Measurements from ENCODE around the gene LRMDA. TPM values are rescaled to one million over a fixed set of nuclear protein-coding genes. Genes with fewer than 3 reads are reported as not detected.

LRMDA gene
- total RNA-seq, 4 donors from 2014 or later: 12.0 to 15.9 (median 13.9) TPM

- TF ChIP-seq CTCF (IDR thresholded peaks at IDR 0.05): no peak
- ATAC-seq (ENCODE audit: low FRiP score): no peak
- no peak for DNase-seq (ENCODE audit: low spot score)
Measured at GRCh38 chr10:76453997-76454396, 1022.6 kb downstream of the LRMDA start.

- no peak for TF ChIP-seq CTCF (IDR thresholded peaks at IDR 0.05)
- ATAC-seq (ENCODE audit: low FRiP score) (no peak), DNase-seq (ENCODE audit: low spot score) (no peak)
Measured at GRCh38 chr10:76454506-76455140, 1023.2 kb downstream of the LRMDA start.

GRCh38 chr10:76456197-76456596 lies 1024.8 kb downstream of the LRMDA start:
- ATAC-seq (ENCODE audit: low FRiP score): no peak
- no peak for DNase-seq (ENCODE audit: low spot score)
- TF ChIP-seq CTCF (IDR thresholded peaks at IDR 0.05): no peak

- ATAC-seq (ENCODE audit: low FRiP score) (no peak), DNase-seq (ENCODE audit: low spot score) (no peak)
- no peak for TF ChIP-seq CTCF (IDR thresholded peaks at IDR 0.05)
Measured at GRCh38 chr10:76459016-76459730, 1027.7 kb downstream of the LRMDA start.

- ATAC-seq (ENCODE audit: low FRiP score) (no peak), DNase-seq (ENCODE audit: low spot score) (no peak)
- no peak for TF ChIP-seq CTCF (IDR thresholded peaks at IDR 0.05)
Measured at GRCh38 chr10:76461024-76461423, 1029.6 kb downstream of the LRMDA start.

GRCh38 chr10:76463111-76463510 lies 1031.7 kb downstream of the LRMDA start:
- no peak for ATAC-seq (ENCODE audit: low FRiP score)
- TF ChIP-seq CTCF (IDR thresholded peaks at IDR 0.05): no peak

More at GRCh38 chr10:76463111-76463510, 1031.7 kb downstream of the LRMDA start:
- no peak for DNase-seq (ENCODE audit: low spot score)

All from omental fat pad (tissue), 4 donors.